ENCODE measurements around the gene TNRC18. TPM values are rescaled to one million over a fixed set of nuclear protein-coding genes. Genes with fewer than 3 reads are reported as not detected.

Gene TNRC18
- polyA plus RNA-seq, 1 of the 3 experiments (the other 2 are of a cell fraction), result 34.4 TPM

- Histone ChIP-seq H2AFZ (ENCODE audit: low read depth) (no peak overlapping the region), H3F3A (replicated peaks; ENCODE audit: insufficient read depth) (peaks cover 28% of the 10 kb centered on the region), H3K9ac (no peak overlapping the region), H3K36me3 (replicated peaks in 1 of 2; ENCODE audit: control insufficient read depth in 1 of 2, insufficient read depth in 2 of 2, low read length in 1 of 2) (peaks cover 8% of the 10 kb centered on the region in 2 experiments), H3K27me3 (ENCODE audit: insufficient read depth) (no peaks in the 10 kb centered on the region), H3K9me2 (no peaks in the 10 kb centered on the region), H4K20me1 (ENCODE audit: insufficient read depth) (0 out of 2 replicates have a peak, but pooled peaks cover 3% of the 10 kb centered on the region), H3K9me3 (no peaks in the 10 kb centered on the region), H3K4me1 (ENCODE audit: control insufficient read depth in 1 of 2, insufficient read depth in 2 of 2, low read depth in 1 of 2, low read length in 1 of 2) (no peaks in the 10 kb centered on the region), H3K4me2 (no peak overlapping the region), H3K4me3 (ENCODE audit: low read depth in 2 of 2, low read length in 1 of 2) (no peak overlapping the region), H3K27ac (ENCODE audit: low read depth in 2 of 2, low read length in 1 of 2) (no peak overlapping the region), H3K79me2 (ENCODE audit: insufficient read depth) (no peaks in the 10 kb centered on the region)
- POLR2A ChIA-PET, result no interaction called here
- 93% methylated on average over 18 of the region's 18 CpGs for WGBS (ENCODE audit: low lambda C conversion rate)
- CTCF ChIA-PET, result no interaction called here
- TF ChIP-seq EP300 (IDR thresholded peaks at IDR 0.05; ENCODE audit: borderline replicate concordance in 1 of 2, low read depth in 1 of 2, low read length in 1 of 2) (no peak), IRF3 (IDR thresholded peaks at IDR 0.05; ENCODE audit: low read depth, low read length) (no peak), FOXJ3 (CRISPR knock-in tag; IDR thresholded peaks at IDR 0.05) (no peak), NFIC (IDR thresholded peaks at IDR 0.05; ENCODE audit: borderline replicate concordance) (no peak), JUND (IDR thresholded peaks at IDR 0.05) (no peak), NRF1 (IDR thresholded peaks at IDR 0.05; ENCODE audit: low read depth, low read length) (no peak), GABPA (IDR thresholded peaks at IDR 0.05; ENCODE audit: low read depth) (no peak), FOSL2 (IDR thresholded peaks at IDR 0.05; ENCODE audit: borderline replicate concordance, low read depth) (no peak), TCF12 (IDR thresholded peaks at IDR 0.05) (no peak)
- TF ChIP-seq, protein P1, sequence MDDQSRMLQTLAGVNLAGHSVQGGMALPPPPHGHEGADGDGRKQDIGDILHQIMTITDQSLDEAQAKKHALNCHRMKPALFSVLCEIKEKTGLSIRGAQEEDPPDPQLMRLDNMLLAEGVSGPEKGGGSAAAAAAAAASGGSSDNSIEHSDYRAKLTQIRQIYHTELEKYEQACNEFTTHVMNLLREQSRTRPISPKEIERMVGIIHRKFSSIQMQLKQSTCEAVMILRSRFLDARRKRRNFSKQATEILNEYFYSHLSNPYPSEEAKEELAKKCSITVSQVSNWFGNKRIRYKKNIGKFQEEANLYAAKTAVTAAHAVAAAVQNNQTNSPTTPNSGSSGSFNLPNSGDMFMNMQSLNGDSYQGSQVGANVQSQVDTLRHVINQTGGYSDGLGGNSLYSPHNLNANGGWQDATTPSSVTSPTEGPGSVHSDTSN (IDR thresholded peaks at IDR 0.05), result no peak
- TF ChIP-seq, protein P2, sequence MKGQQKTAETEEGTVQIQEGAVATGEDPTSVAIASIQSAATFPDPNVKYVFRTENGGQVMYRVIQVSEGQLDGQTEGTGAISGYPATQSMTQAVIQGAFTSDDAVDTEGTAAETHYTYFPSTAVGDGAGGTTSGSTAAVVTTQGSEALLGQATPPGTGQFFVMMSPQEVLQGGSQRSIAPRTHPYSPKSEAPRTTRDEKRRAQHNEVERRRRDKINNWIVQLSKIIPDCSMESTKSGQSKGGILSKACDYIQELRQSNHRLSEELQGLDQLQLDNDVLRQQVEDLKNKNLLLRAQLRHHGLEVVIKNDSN (IDR thresholded peaks at IDR 0.05; ENCODE audit: borderline replicate concordance, low read depth), result no peak
- DNase-seq, result no peak
These were observed 120.6 kb downstream of the TNRC18 start for GRCh38 chr7:5303061-5303460.

DNA sequence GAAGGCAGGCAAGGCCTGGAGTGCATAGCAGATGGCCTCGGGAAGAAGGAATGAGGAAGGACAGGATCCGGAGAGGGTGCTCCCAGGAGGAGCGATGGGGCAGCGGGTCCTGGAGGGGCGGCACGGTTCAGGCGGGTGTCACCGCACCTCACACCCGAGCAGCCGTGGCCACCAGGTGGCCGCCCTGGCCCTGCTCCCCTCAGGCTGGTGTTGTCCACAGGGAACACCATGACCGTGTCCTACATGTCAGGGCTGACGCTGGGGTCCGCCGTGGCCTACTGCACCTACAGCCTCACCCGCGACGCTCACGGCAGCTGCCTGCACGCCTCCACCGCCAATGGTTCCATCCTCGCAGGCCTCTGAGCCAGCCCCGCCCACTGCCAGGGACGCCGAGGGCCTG, 121.1 kb downstream of the TNRC18 start:
- H4K20me1 ChIP-seq (ENCODE audit: insufficient read depth), result 0 out of 2 replicates have a peak, but pooled peaks cover 3% of the 10 kb centered on the region
- H3K4me2 ChIP-seq, result no peak overlapping the region
- no peak overlapping the region for H3K9ac ChIP-seq
- DNase-seq, result no peak
- H3K27ac ChIP-seq (ENCODE audit: low read depth in 2 of 2, low read length in 1 of 2), result no peak overlapping the region
- ChIA-PET CTCF (no interaction called here), POLR2A (no interaction called here)
- 96% methylated on average over 21 of the region's 25 CpGs for WGBS (ENCODE audit: low lambda C conversion rate)
- H3K4me3 ChIP-seq (ENCODE audit: low read depth in 2 of 2, low read length in 1 of 2), result no peak overlapping the region
- H3K27me3 ChIP-seq (ENCODE audit: insufficient read depth), result no peaks in the 10 kb centered on the region
- peaks cover 3 to 4% of the 10 kb centered on the region in 2 experiments for H3K36me3 ChIP-seq (replicated peaks in 1 of 2; ENCODE audit: control insufficient read depth in 1 of 2, insufficient read depth in 2 of 2, low read length in 1 of 2)
- no peaks in the 10 kb centered on the region for H3K9me3 ChIP-seq
- H3K79me2 ChIP-seq (ENCODE audit: insufficient read depth), result no peaks in the 10 kb centered on the region
- no peak overlapping the region for H2AFZ ChIP-seq (ENCODE audit: low read depth)
- peaks cover 28% of the 10 kb centered on the region for H3F3A ChIP-seq (replicated peaks; ENCODE audit: insufficient read depth)
- TF ChIP-seq EZH2phosphoT487 (IDR thresholded peaks at IDR 0.05; ENCODE audit: borderline replicate concordance, low read depth) (no peak), GABPA (IDR thresholded peaks at IDR 0.05; ENCODE audit: low read depth) (no peak), MXI1 (IDR thresholded peaks at IDR 0.05; ENCODE audit: low read depth, low read length) (no peak), SIN3A (IDR thresholded peaks at IDR 0.05; ENCODE audit: borderline replicate concordance, low read depth, low read length) (no peak), IRF3 (IDR thresholded peaks at IDR 0.05; ENCODE audit: low read depth, low read length) (no peak), FOSL2 (IDR thresholded peaks at IDR 0.05; ENCODE audit: borderline replicate concordance, low read depth) (no peak), USF2 (IDR thresholded peaks at IDR 0.05; ENCODE audit: borderline replicate concordance, low read depth, low read length) (no peak), CHD2 (IDR thresholded peaks at IDR 0.05; ENCODE audit: low read length, partially characterized antibody) (no peak), NRF1 (IDR thresholded peaks at IDR 0.05; ENCODE audit: low read depth, low read length) (no peak), MAX (IDR thresholded peaks at IDR 0.05; ENCODE audit: low read depth) (no peak)
- TF ChIP-seq, protein P3, sequence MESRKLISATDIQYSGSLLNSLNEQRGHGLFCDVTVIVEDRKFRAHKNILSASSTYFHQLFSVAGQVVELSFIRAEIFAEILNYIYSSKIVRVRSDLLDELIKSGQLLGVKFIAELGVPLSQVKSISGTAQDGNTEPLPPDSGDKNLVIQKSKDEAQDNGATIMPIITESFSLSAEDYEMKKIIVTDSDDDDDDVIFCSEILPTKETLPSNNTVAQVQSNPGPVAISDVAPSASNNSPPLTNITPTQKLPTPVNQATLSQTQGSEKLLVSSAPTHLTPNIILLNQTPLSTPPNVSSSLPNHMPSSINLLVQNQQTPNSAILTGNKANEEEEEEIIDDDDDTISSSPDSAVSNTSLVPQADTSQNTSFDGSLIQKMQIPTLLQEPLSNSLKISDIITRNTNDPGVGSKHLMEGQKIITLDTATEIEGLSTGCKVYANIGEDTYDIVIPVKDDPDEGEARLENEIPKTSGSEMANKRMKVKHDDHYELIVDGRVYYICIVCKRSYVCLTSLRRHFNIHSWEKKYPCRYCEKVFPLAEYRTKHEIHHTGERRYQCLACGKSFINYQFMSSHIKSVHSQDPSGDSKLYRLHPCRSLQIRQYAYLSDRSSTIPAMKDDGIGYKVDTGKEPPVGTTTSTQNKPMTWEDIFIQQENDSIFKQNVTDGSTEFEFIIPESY (IDR thresholded peaks at IDR 0.05; ENCODE audit: borderline replicate concordance, low read depth), result no peak
- TF ChIP-seq, protein P1 (IDR thresholded peaks at IDR 0.05), result no peak
- H3K9me2 ChIP-seq, result no peaks in the 10 kb centered on the region
- no peaks in the 10 kb centered on the region for H3K4me1 ChIP-seq (ENCODE audit: control insufficient read depth in 1 of 2, insufficient read depth in 2 of 2, low read depth in 1 of 2, low read length in 1 of 2)

Data from SK-N-SH (cell line).